MM.1S (cell line): Measurements from ENCODE around the gene CMTM8.

ENCODE experiments used
- EZH2phosphoT487 ChIP-seq: fragments of 300-600 bp; sonication (generic); IDR thresholded peaks from 2 replicates; pipeline ENCODE4 v1.6.1; 2018; ENCODE audit warnings: antibody characterized with exemption, low read length
- TF ChIP-seq, protein P1 (sequence below): fragments of 300-600 bp; sonication (generic); IDR thresholded peaks from 2 replicates; pipeline ENCODE4 v1.5.1; 2016; ENCODE audit warnings: antibody characterized with exemption, low read length, mixed read lengths

DNA sequence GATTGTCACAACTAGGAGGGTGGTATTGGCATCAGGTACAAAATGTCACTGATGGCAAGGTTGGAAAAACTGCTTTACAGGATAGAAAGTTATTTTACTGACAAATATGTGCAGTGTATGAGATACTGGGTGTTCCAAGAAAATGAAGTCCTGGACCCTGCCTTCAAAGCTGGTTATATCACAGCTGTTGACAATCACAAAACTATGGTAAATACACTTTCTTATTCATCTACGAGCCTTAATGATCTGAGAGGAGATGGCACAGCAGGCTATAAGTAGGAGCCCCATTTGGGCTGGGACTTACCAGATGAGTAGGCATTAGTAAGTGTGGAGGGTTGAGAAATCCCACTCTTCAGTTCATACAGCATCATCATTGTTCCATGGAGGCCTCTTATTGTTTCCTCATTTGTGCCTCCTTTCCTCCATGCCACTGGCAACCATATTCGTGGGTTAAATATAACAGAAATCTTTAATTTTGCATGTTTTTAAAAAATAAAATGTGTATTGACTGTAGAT lies 66.9 kb downstream of the CMTM8 start:
- no peak for TF ChIP-seq EZH2phosphoT487
- TF ChIP-seq, protein P1, sequence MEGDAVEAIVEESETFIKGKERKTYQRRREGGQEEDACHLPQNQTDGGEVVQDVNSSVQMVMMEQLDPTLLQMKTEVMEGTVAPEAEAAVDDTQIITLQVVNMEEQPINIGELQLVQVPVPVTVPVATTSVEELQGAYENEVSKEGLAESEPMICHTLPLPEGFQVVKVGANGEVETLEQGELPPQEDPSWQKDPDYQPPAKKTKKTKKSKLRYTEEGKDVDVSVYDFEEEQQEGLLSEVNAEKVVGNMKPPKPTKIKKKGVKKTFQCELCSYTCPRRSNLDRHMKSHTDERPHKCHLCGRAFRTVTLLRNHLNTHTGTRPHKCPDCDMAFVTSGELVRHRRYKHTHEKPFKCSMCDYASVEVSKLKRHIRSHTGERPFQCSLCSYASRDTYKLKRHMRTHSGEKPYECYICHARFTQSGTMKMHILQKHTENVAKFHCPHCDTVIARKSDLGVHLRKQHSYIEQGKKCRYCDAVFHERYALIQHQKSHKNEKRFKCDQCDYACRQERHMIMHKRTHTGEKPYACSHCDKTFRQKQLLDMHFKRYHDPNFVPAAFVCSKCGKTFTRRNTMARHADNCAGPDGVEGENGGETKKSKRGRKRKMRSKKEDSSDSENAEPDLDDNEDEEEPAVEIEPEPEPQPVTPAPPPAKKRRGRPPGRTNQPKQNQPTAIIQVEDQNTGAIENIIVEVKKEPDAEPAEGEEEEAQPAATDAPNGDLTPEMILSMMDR, result no peak
